ENCODE measurements around the gene LY9.
A peak's percentile ranks its signal among the peaks of the same experiment; 100 is the strongest.

LY9 gene

DNA sequence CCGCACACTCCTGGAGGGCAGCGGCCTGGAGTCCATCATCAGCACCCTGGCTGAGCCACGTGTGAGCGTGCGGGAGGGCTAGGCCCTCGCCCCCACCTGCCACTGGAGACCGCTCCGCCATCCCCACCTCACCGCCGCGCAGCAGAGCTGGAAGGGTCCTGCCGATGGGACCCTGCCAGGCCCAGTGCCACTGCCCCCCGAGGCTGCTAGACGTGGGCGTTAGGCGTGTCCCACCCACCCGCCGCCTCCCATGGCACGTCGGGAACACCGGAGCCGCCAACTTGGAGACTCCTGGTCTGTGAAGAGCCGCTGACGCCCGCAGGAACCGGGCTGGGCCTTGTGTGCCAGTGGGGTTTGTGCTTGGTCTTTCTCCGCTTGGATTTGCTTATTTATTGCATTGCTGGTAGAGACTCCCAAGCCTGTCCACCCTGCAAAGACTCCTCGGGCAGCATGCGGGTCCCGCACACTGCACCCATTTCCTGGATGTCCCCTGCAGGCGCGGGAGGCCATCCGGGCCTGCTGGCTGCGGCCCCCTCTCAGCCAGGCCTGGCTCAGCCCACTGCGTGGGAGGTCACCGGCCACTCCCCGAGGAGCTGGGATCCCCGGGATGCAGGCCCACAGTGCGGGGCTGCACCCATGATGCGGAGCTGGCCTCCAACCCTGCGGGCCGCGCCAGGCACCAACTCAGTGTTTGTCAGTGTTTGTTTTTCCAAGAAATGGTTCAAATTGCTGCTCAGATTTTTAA, 6.0 kb downstream of the LY9 start:
- no peak for DNase-seq (ENCODE audit: low read depth)

DNA sequence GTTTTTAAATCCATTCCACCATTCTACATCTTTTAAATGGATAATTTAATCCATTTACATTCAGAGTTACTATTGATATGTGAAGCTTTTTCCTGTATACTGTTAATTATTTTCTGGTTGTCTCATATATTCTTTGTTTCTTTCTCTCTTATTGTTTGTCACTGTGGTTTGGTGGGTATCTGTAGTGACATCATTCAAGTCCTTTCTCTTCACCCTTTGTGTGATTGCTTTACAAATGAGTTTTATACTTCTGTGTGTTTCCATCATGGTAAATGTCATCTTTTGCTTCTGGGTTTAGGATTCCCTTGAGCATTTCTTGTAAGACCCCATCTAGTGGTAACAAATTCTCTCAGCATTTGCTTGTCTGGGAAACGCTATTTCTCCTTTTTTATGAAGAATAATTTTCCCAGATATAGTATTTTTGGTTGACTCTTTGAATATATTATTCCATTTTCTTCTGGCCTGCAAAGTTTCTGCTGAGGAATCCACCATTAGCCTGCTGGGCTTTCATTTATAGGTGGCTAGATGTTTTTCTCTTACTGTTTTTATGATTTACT, 10.2 kb downstream of the LY9 start:
- DNase-seq (ENCODE audit: low read depth) = no peak

DNA sequence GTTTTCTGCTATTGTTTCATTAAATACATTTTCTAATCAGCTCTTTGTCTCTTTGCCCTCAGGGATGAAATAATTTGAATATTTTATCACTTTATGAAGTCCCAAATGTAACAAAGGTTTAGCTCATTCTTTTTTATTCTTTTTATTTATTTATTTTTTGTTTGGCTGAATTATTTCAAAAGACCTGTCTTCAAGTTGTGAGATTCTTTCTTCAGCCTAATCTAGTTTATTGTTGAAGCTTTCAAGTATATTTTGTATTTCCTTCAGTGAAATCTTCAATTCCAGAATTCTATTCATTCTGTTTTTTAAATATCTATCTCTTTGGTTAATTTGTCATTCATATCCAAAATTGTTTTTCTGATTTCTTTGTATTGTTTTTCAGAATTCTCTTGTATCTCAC, 10.8 kb downstream of the LY9 start:
- no peak for DNase-seq (ENCODE audit: low read depth)

GRCh38 chr1:160807247-160807646, 11.3 kb downstream of the LY9 start:
- no peak for DNase-seq (ENCODE audit: low read depth)

DNA sequence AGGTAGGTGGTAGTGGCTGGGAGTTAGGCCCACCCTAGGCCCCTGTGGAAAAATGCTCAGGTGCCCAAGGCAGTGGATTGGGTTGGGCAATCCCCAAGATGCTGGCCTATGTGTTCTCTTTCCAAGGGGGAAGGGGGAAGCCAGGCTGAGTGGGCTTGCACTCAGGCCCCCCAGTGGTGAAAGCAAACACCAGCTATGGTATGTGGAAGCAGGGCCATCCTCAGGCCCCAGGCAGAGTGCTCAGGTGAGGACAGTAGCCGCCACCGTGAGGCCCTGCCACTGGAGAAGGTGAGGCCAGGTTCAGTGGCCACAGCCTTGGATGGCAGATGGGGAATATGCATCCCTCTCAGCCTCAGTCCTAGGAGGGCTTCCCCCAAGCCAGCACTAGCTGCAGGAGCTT, 11.8 kb downstream of the LY9 start:
- DNase-seq (ENCODE audit: low read depth) = no peak

DNA sequence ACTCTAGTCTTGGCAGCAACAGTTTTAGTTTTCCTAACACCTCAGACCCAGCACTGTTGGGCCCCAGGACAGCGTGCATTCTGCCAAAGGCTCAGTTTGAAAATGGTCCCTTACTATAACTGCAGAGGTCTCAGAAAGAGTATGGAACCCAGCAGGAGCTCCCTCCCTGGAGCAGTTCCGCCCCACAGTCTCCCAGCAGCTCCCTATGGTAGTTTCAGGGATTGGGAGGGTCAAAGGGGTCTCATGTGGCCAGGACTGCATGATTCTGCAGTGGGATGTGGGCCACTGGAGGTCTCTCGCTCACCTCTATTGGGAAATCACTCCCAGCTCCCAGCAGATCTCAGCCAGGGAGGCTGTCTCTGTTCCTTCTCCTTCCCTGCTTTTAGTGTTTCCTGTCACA, 12.3 kb downstream of the LY9 start:
- no peak for DNase-seq (ENCODE audit: low read depth)

GRCh38 chr1:160810486-160810885, 14.5 kb downstream of the LY9 start:
- no peak for DNase-seq (ENCODE audit: low read depth)

DNA sequence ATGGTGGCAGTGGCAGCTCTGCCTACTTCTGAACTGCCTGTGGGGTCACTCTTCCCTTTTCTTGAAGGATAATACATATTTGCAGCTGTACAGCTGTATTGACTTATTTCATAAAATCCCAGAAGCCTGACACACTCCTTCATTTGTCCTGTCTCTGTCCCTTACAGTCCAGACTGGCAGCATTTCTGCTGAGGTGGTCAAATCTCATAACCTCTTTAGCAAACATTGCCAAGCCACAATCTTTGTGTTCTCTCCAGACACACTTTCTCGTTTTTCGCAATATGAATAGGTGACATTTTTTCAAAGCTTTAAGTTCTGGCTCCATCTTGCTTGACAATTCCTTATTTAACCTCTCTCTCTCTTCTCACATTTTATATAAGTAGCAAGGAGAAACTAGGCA, 15.2 kb downstream of the LY9 start:
- DNase-seq (ENCODE audit: low read depth) = no peak

- DNase-seq (ENCODE audit: low read depth) = no peak
These were observed 17.2 kb downstream of the LY9 start for GRCh38 chr1:160813215-160813614.

GRCh38 chr1:160814316-160814715, 18.3 kb downstream of the LY9 start:
- DNase-seq (ENCODE audit: low read depth) = no peak

DNA sequence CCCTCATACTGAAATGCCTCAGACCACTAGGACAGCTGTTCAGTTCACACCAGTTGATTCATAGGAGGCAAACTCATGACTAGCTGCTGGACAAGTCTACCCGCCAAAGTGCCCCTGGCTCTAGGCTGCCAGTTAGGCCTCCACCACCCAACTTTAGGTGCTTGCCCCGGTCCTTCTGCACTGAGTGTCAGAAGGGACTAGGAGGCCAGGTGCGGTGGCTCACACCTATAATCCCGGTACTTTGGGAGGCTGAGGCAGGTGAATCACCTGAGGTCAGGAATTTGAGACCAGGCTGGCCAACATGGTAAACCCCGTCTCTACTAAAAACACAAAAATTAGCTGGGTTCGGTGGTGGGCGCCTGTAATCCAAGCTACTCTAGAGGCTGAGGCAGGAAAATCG, 18.9 kb downstream of the LY9 start:
- DNase-seq (ENCODE audit: low read depth) = no peak

- no peak for DNase-seq (ENCODE audit: low read depth)
These were observed 22.4 kb downstream of the LY9 start for GRCh38 chr1:160818207-160818937.

DNA sequence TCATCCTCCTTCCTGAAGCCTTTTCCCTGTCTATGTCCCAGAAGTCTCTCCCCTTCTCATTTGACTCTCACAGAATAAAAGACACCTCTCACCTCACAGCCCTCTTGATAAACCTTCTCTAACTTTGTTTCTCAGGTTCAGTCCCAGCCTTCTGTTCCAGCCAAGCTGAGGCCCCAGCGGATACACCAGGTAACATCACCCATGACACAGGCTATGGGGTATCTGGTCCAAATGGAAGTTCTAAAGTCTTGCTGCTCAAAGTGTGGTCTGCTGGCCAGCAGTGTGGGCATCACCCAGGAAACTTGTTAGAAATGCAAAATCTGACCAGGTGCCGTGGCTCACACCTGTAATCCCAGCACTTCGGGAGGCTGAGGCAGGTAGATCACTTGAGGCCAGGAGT, 23.2 kb downstream of the LY9 start:
- DNase-seq (ENCODE audit: low read depth) = no peak

DNA sequence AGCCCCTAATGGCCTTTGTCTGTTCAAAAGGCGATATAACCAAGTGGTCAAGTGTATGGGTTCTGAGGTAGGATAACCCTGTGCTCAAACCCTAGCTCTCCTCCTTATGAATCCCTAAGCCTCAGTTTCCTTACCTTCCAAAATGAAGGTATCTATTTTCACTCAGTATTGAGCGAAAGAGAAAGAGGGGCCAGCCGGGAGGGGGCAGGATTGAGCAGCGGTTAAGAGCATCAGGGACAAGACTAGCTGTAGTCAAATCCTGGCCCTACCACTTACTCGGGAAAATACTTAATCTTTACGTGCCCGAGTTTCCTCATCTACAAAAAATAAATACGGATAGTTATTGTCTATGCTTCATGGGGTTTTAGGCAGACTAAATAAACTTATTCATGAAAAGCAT, 25.7 kb downstream of the LY9 start:
- no peak for DNase-seq (ENCODE audit: low read depth)

- no peak for DNase-seq (ENCODE audit: low read depth)
These were observed 27.3 kb downstream of the LY9 start for GRCh38 chr1:160823296-160823695.

DNA sequence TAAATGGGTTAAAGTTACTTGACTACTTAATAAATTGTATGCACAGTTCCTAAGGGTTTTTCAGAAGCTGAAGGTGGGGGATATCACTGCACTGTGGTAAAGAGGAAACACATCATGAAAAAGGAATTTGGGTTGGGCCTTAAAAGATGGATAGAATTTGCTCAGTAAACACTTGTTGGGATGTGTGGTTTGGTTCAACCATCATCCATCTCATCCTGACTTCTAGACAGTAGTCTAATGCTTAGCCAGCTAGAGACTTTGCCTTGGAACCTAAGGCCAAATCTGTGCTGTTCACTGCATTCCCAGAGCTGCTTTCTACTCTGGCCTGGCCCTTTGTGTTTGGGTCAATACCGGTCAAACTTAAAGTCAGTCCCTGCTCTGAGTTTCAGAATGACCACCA, 30.6 kb downstream of the LY9 start:
- DNase-seq (ENCODE audit: low read depth) = no peak

DNA sequence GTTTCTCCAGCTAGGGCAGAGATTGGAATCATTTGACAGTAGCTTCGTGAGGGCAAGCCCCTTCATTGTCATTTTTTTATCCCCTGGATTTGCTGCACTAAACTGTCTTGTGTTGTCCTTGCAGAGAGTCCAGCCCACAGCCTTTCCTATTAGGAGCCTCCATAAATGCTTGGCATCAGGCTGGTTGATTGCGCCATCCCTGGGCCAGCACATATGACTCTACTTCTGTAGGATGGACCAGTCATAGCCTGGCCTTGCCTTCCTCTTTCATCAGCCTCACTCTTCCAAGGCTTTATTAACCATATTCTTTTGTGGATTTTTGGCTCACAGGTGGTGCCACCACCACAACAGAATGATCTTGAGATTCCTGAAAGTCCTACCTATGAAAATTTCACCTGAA, 31.4 kb downstream of the LY9 start:
- no peak for DNase-seq (ENCODE audit: low read depth)

GRCh38 chr1:160829766-160830165, 33.8 kb downstream of the LY9 start:
- no peak for DNase-seq (ENCODE audit: low read depth)

- peak; percentile 57 for DNase-seq (ENCODE audit: low read depth)
These were observed 34.6 kb downstream of the LY9 start for GRCh38 chr1:160830321-160831153.

DNA sequence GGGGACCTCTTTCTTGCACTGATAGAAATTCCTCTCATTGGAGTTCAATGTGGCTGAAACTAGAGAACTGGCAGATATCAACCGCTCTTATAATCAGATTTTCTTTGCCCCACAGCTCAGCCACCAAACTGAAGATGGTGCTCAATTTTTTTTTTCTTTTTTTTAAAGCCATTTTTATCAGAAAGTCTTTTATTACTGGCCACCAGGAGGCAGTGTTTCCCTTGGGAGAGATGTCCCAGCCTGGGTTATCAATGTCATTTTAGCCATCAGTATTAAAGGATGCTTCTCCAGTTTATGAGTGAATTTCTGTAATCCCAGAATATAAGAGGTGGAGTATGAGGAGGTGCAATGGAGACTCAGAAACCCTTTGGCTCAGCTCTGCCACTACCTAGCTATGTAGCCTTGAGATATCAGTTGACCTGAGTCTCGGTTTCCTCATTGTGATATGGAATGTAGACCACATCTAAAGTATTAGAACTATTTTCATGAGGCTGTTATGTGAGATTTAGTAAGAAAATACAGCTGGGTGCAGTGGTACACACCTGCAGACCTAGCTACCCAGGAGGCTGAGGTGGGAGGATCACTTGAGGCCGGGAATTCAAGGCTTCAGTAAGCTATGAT, 39.1 kb downstream of the LY9 start:
- peak; percentile 31 for DNase-seq (ENCODE audit: low read depth)

- DNase-seq (ENCODE audit: low read depth) = no peak
These were observed 39.8 kb downstream of the LY9 start for GRCh38 chr1:160835751-160836150.

- no peak for DNase-seq (ENCODE audit: low read depth)
These were observed 40.6 kb downstream of the LY9 start for GRCh38 chr1:160836561-160836960.

Measured in activated T-helper 9 cell treated with anti-CD3 and anti-CD28 coated beads, Interleukin-2, amount 50 U/mL, for 16 hours (primary cell).